IPS-20b (cell line): ENCODE results near the gene GAK.

Source experiments
- H3K27ac ChIP-seq: one replicate; pipeline ENCODE4 v1.5.1; 2013; ENCODE audit warnings: low read length
- H3K27me3 ChIP-seq: 2 replicates; pipeline ENCODE4 v1.6.1; 2013; ENCODE audit warnings: mild to moderate bottlenecking, low read length, inconsistent platforms; ENCODE audit not compliant: insufficient read depth
- H3K36me3 ChIP-seq: 2 replicates; pipeline ENCODE4 v1.6.1; 2013; ENCODE audit warnings: low read depth, mild to moderate bottlenecking, inconsistent platforms, low read length, moderate library complexity; ENCODE audit not compliant: insufficient read depth
- H3K4me1 ChIP-seq: 2 replicates; pipeline ENCODE4 v1.6.1; 2013; ENCODE audit warnings: mild to moderate bottlenecking, control low read depth, inconsistent platforms, low read length, moderate library complexity; ENCODE audit not compliant: insufficient read depth
- H3K4me3 ChIP-seq: 2 replicates; pipeline ENCODE4 v1.5.1; 2013; ENCODE audit warnings: mild to moderate bottlenecking, low read length, inconsistent platforms
- H3K9ac ChIP-seq: 2 replicates; pipeline ENCODE4 v1.6.1; 2013; ENCODE audit warnings: low read depth, mild to moderate bottlenecking, inconsistent platforms, low read length, moderate library complexity
- H3K9me3 ChIP-seq: 2 replicates; pipeline ENCODE4 v1.6.1; 2013; ENCODE audit warnings: mild to moderate bottlenecking, low read depth, low read length, inconsistent platforms; ENCODE audit not compliant: insufficient read depth

The GAK gene

DNA sequence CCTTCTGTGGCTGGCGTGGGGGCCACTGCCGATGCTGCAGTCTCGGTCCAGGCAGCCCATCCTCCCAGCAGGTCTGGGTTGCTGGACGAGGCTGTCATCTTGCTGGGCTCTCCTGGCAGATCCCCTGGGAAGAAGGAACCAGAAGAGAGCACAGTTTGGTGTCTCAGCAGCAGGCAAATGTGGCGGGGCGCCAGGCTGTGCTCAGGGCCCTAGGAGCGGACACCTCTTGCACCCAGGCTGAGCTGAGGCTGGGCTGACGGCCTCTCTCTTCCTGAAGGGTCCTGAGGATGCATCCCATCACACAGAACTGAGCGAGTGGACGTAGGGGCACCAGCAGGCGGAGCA lies 67.0 kb downstream of the GAK start:
- Histone ChIP-seq H3K27ac (no peak overlapping the region), H3K4me3 (no peak overlapping the region), H3K27me3 (no peaks in the 10 kb centered on the region), H3K36me3 (peaks cover 46% of the 10 kb centered on the region), H3K4me1 (no peaks in the 10 kb centered on the region), H3K9ac (no peak overlapping the region), H3K9me3 (no peaks in the 10 kb centered on the region; the same call in 1 of the 2 replicates)

DNA sequence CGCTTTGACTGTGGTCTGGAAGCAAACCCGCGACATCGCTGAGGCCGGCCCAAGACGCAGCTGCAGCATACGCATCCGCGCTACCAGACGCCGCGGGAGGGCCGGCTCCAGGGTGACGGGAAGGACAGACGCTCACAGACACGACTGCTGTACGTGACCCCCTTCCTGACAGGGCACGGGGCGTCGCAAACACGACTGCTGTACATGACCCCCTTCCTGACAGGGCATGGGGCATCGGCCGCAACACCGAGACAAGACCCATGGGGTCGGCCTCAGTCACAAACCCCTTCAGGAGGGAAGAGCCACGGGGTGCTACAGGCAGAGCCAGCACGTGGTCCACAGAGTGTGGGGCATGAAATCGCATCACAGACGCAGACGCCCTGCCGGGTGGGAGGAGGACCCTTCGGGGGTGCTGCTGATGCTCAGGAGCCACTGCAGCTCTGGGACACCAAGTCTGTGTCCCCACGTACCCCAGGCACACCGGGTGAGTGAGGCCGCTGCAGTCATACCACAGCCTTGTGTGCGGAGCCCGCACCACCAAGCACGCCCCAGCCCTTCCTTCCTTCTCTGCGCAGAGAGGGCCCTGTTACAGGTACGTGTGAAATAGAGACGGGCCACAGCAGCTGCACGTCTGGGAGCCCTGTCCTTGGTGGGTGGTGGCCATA lies 67.5 kb downstream of the GAK start:
- no peaks in the 10 kb centered on the region for H3K9me3 ChIP-seq
- H3K27ac ChIP-seq = no peak overlapping the region
- peaks cover 43% of the 10 kb centered on the region for H3K36me3 ChIP-seq
- no peak overlapping the region for H3K9ac ChIP-seq
- no peaks in the 10 kb centered on the region for H3K27me3 ChIP-seq
- H3K4me1 ChIP-seq = no peaks in the 10 kb centered on the region
- H3K4me3 ChIP-seq = no peak overlapping the region

DNA sequence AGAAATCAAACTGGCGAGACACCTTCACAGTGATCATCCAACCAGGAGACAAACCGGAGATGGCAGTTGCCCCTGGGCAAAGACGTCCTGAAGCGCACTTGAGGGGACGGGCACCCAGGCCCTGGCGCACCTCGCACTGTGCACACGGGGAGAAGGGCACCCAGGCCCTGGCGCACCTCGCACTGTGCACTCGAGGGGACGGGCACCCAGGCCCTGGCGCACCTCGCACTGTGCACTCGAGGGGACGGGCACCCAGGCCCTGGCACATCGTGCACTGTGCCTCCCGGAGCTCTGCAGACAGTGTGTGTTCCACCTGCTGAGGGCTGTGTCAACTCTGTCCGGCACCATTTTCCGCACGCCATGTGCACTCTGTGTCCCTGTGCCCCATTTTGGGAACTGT lies 71.6 kb downstream of the GAK start:
- no peaks in the 10 kb centered on the region for H3K9me3 ChIP-seq
- no peak overlapping the region for H3K9ac ChIP-seq

DNA sequence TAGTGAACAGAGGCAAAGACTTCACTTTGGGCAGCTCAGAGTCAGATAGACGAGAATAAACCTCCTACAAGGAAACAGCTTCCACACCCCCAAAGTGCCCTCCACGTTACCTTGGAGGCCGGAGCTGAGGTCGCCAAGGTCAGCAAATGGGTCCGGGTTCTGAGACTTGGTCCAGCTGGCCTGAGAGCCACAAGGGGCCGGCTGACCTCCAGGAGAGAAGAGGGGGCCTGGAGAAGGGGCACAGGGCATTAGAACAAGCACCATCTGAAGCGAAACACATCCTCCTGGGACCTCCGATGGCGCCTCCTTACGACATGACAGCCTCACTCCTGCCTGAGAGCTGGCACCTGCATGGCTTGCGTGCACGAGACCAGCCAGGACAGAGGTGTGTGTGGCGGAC lies 72.6 kb downstream of the GAK start:
- H3K9me3 ChIP-seq = no peaks in the 10 kb centered on the region
- no peaks in the 10 kb centered on the region for H3K27me3 ChIP-seq
- no peak overlapping the region for H3K9ac ChIP-seq
- peaks cover 58% of the 10 kb centered on the region for H3K36me3 ChIP-seq
- H3K27ac ChIP-seq = no peak overlapping the region
- H3K4me3 ChIP-seq = no peak overlapping the region
- no peaks in the 10 kb centered on the region for H3K4me1 ChIP-seq

More for the DNA sequence above, 71.6 kb downstream of the GAK start:
- Histone ChIP-seq H3K27ac (no peak overlapping the region), H3K4me3 (no peak overlapping the region), H3K4me1 (no peaks in the 10 kb centered on the region), H3K27me3 (no peaks in the 10 kb centered on the region), H3K36me3 (peaks cover 58% of the 10 kb centered on the region)

DNA sequence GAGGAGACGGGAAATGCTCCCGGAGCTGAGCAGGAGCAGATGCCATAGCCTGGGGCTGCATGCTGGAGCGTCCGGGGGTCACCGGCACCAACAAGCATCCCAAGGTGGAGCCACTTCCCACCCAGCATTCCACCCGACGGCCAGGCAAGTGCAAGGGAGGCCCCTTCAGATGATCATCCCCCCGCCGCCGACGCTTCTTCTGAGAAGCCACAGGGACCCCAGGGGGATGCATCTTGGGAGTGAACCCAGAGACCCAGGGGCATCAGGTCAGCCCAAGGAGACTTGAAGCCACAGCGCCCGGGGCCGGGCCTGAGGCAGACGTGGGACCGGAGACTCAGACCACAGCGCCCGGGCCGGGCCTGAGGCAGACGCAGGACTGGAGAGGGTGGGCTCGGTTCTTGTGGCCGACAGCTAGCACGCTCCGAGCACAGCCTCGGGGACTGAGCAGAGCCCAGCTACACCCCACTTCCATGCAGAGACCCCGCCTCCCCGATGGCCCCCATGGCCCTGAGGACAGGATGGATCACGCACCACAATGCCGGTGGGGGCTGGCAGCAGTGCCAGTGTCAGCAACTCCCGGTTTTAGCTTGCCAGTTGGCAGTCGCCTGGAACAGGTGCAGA lies 73.2 kb downstream of the GAK start:
- H3K36me3 ChIP-seq = peaks cover 54% of the 10 kb centered on the region

DNA sequence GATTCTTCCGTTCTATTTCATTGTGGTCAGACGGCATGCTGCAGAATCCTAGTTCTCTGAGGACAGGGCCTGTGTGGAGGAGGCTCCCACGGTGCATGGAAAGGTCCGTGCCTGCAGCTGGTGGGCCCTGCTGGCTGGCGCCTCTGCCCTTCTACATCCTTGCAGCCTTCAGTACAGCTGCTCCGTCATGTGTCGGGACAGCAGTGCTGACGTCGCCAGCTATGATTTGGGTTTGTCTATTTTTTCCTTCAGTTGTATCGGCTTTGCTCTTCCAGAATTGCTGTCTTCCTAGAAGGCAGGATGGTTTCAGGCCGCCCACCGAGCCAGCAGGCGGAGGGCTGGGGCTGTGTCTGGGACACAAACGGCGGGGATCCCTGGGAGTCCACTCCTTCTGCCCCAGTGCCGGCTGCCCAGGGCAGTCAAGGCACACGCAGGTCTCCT lies 74.1 kb downstream of the GAK start:
- H3K9ac ChIP-seq = no peak overlapping the region
- H3K27me3 ChIP-seq = no peaks in the 10 kb centered on the region
- no peak overlapping the region for H3K27ac ChIP-seq
- H3K4me3 ChIP-seq = no peak overlapping the region
- H3K4me1 ChIP-seq = no peaks in the 10 kb centered on the region
- H3K36me3 ChIP-seq = peaks cover 49% of the 10 kb centered on the region
- no peaks in the 10 kb centered on the region for H3K9me3 ChIP-seq

More for the DNA sequence above, 73.2 kb downstream of the GAK start:
- Histone ChIP-seq H3K4me1 (no peaks in the 10 kb centered on the region), H3K27me3 (no peaks in the 10 kb centered on the region), H3K4me3 (no peak overlapping the region), H3K9ac (no peak overlapping the region), H3K9me3 (no peaks in the 10 kb centered on the region), H3K27ac (no peak overlapping the region)

DNA sequence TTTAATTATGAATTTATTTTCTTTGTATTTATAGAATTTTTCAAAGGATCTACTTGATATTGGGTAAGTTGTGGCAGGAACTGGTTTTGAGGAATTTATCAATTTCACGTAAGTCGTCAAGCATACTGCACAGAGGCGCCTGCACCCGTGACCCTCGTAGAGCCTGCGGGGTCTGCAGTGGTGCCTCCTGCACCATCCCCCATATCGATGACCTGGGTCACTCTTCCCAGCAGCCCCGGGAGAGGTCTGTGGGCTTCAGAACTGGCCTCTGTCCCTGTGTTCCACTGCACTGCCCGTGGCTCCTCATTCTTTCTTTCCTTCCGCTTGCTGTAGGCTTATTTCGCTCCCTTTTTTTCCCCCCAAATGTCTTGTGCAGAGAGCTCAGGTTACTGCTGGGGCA lies 74.7 kb downstream of the GAK start:
- Histone ChIP-seq H3K4me1 (no peaks in the 10 kb centered on the region), H3K36me3 (peaks cover 45% of the 10 kb centered on the region), H3K27me3 (no peaks in the 10 kb centered on the region), H3K4me3 (no peak overlapping the region), H3K9ac (no peak overlapping the region), H3K9me3 (no peaks in the 10 kb centered on the region), H3K27ac (no peak overlapping the region)

DNA sequence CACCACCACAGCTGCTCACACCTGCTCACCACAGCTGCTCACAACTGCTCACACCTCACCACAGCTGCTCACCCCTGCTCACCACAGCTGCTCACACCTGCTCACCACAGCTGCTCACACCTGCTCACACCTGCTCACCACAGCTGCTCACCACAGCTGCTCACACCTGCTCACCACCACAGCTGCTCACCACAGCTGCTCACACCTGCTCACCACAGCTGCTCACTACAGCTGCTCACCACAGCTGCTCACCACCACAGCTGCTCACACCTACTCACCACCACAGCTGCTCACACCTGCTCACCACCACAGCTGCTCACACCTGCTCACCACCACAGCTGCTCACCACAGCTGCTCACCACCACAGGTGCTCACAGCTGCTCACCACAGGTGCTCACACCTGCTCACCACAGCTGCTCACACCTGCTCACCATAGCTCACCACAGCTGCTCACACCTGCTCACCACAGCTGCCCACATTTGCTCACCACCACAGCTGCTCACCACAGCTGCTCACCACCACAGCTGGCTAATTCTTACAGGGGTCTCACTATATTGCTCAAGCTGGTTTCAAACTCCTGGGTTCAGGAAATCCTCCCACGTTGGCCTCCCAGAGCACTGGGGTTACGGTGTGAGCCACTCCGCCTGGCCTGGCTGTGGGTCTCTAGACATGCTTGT lies 75.8 kb downstream of the GAK start:
- Histone ChIP-seq H3K4me1 (no peaks in the 10 kb centered on the region), H3K27ac (no peak overlapping the region), H3K9ac (no peak overlapping the region), H3K9me3 (no peaks in the 10 kb centered on the region), H3K27me3 (no peaks in the 10 kb centered on the region), H3K36me3 (peaks cover 42% of the 10 kb centered on the region), H3K4me3 (no peak overlapping the region)

DNA sequence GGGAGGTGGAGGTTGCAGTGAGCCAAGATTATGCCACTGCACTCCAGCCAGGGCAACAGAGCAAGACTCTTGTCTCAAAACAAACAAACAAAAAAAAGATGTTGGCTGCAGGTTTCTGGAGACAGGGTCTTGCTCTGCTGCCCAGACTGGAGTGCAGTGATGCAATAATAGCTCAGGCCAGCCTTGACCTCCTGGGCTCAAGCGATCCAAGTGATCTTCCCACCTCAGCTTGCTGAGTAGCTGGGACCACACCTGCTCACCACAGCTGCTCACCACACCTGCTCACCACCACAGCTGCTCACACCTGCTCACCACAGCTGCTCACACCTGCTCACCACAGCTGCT lies 76.3 kb downstream of the GAK start:
- Histone ChIP-seq H3K4me3 (no peak overlapping the region), H3K4me1 (no peaks in the 10 kb centered on the region), H3K27ac (no peak overlapping the region), H3K27me3 (no peaks in the 10 kb centered on the region), H3K9ac (no peak overlapping the region), H3K9me3 (no peaks in the 10 kb centered on the region), H3K36me3 (peaks cover 37% of the 10 kb centered on the region)

DNA sequence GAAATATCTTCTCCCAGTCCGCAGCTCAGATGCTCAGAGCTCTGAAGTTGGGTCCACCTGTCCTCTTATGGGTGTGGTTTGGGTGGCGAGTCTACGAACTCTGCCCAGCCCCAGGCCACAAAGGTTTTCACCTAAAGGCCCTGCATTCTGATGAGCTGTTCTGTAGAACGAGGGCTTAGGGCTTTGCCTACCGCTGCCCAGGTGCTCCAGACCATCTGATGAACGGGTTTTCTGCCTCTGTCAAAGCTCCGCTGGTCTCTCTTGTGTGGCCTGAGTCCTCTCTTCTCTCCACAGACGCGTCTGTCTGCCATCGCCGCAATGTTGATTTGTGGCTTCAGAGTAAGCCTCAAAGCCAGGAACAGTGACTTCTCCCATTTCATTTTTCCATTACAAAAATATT lies 77.8 kb downstream of the GAK start:
- no peaks in the 10 kb centered on the region for H3K4me1 ChIP-seq
- peaks cover 30% of the 10 kb centered on the region for H3K36me3 ChIP-seq
- H3K4me3 ChIP-seq = no peak overlapping the region
- H3K27ac ChIP-seq = no peak overlapping the region
- H3K27me3 ChIP-seq = no peaks in the 10 kb centered on the region
- H3K9ac ChIP-seq = no peak overlapping the region
- H3K9me3 ChIP-seq = no peaks in the 10 kb centered on the region

DNA sequence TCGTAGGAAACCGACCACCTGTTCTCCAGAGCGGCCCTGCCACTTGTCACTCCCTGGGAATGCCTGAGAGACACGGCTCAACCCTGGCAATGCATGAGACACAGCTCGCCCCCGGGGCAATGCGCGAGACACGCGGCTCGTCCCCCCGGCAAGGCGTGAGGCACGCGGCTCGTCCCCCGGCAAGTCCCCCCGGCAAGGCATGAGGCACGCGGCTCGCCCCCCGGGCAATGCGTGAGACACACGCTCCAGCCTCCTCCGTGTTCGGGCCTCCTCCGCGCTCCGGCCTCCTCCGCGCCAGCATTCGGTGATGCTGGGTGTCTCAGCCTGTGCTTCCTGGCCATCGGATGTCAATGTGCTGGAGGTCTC lies 78.7 kb downstream of the GAK start:
- Histone ChIP-seq H3K9ac (no peak overlapping the region), H3K27ac (no peak overlapping the region), H3K36me3 (peaks cover 24% of the 10 kb centered on the region), H3K9me3 (no peaks in the 10 kb centered on the region), H3K4me3 (no peak overlapping the region), H3K4me1 (no peaks in the 10 kb centered on the region), H3K27me3 (no peaks in the 10 kb centered on the region)

DNA sequence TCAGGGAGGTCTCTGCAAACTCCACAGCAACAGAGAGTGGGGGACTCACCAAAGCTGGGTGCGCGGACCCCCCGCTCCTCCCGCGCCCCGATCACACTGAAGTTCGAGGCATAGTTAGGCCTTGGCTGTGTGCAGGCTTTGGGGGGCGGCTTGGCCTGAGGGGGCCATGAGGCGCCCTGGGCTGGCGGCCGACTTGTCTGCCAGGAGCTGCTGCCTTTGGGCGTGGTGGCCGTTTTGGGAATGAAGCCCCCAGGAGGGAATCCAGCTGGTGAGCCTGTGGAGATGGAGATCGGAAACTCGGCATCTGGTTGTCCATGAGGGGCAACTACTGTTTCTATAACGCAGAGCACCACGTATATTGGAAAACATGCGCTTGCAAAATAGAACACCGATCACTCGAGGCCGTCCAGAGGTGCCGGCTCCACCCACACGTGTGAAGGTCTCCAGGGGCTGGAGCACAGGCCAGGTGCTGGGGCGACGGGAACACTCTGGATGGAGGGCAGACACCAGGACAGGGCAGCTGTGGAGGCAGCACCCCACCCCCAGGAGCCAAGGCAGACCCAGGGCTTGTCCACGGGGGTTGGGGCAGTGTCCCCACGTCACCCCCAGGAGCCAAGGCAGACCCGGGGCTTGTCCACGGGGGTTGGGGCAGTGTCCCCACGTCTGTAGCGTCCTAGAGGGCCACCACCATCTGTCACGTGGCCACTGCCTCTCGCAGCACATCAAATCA lies 80.2 kb downstream of the GAK start:
- Histone ChIP-seq H3K4me1 (no peaks in the 10 kb centered on the region), H3K27me3 (no peaks in the 10 kb centered on the region), H3K27ac (no peak overlapping the region), H3K9me3 (no peaks in the 10 kb centered on the region), H3K36me3 (peaks cover 8% of the 10 kb centered on the region), H3K9ac (no peak overlapping the region), H3K4me3 (no peak overlapping the region)
